Loucy (cell line): ENCODE measurements around the gene CNTFR.

ENCODE experiments used
- H2AFZ ChIP-seq: fragments of 200-600 bp; sonication (generic); 2 replicates; pipeline ENCODE4 v1.6.0; 2016; ENCODE audit warnings: antibody characterized with exemption, mild to moderate bottlenecking, low read length, moderate library complexity
- H3F3A ChIP-seq: fragments of 200-600 bp; 2 replicates; pipeline ENCODE4 v1.6.0; 2016; ENCODE audit warnings: antibody characterized with exemption, low read depth, mild to moderate bottlenecking
- H3K27me3 ChIP-seq: fragments of 200-600 bp; sonication (generic); 2 replicates; pipeline ENCODE4 v1.6.1; 2014; ENCODE audit warnings: low read length, mild to moderate bottlenecking; ENCODE audit not compliant: insufficient read depth, poor library complexity, severe bottlenecking
- H3K36me3 ChIP-seq: fragments of 200-600 bp; sonication (generic); 2 replicates; pipeline ENCODE4 v1.6.1; 2016; ENCODE audit warnings: low read length; ENCODE audit not compliant: insufficient read depth
- H3K4me1 ChIP-seq: fragments of 200-600 bp; sonication (generic); 2 replicates; pipeline ENCODE4 v1.5.1; 2014; ENCODE audit warnings: low read length, mild to moderate bottlenecking; ENCODE audit not compliant: insufficient read depth, poor library complexity, severe bottlenecking
- H3K4me2 ChIP-seq: fragments of 200-600 bp; sonication (generic); 2 replicates; pipeline ENCODE4 v1.6.0; 2014; ENCODE audit warnings: antibody characterized with exemption, low read length, low read depth, mild to moderate bottlenecking; ENCODE audit not compliant: poor library complexity, severe bottlenecking
- H3K4me3 ChIP-seq: fragments of 200-600 bp; sonication (generic); 2 replicates; pipeline ENCODE4 v1.5.1; 2014; ENCODE audit warnings: low read length, mild to moderate bottlenecking, mixed read lengths; ENCODE audit not compliant: poor library complexity, severe bottlenecking
- H3K79me2 ChIP-seq: fragments of 200-600 bp; sonication (generic); 2 replicates; pipeline ENCODE4 v1.6.1; 2014; ENCODE audit warnings: low read length; ENCODE audit not compliant: insufficient read depth
- H3K9ac ChIP-seq: fragments of 200-600 bp; sonication (generic); 2 replicates; pipeline ENCODE4 v1.6.0; 2014; ENCODE audit warnings: mild to moderate bottlenecking, low read depth, low read length, moderate library complexity; ENCODE audit not compliant: poor library complexity, severe bottlenecking
- H3K9me2 ChIP-seq: fragments of 200-600 bp; sonication (generic); replicated peaks from 2 replicates; pipeline ENCODE4 v1.6.1; 2016; ENCODE audit warnings: low read depth, low read length, mixed read lengths
- H3K9me3 ChIP-seq: fragments of 200-600 bp; sonication (generic); 2 replicates; pipeline ENCODE4 v1.6.1; 2014; ENCODE audit warnings: mild to moderate bottlenecking, antibody characterized with exemption, low read length, low read depth; ENCODE audit not compliant: insufficient read depth
- H4K20me1 ChIP-seq: fragments of 200-600 bp; sonication (generic); 2 replicates; pipeline ENCODE4 v1.6.0; 2014; ENCODE audit warnings: antibody characterized with exemption, low read length, mild to moderate bottlenecking; ENCODE audit not compliant: insufficient read depth, poor library complexity, severe bottlenecking
- EZH2phosphoT487 ChIP-seq: fragments of 200-600 bp; IDR thresholded peaks from 2 replicates; pipeline ENCODE4 v1.6.1; 2018; ENCODE audit warnings: antibody characterized with exemption, mild to moderate bottlenecking, moderate library complexity, borderline replicate concordance
- TF ChIP-seq, protein P1 (sequence below): fragments of 200-600 bp; sonication (generic); conservative IDR thresholded peaks from 2 replicates; pipeline ENCODE4 v1.5.1; 2014; ENCODE audit warnings: mild to moderate bottlenecking, antibody characterized with exemption, low read length

CNTFR gene

DNA sequence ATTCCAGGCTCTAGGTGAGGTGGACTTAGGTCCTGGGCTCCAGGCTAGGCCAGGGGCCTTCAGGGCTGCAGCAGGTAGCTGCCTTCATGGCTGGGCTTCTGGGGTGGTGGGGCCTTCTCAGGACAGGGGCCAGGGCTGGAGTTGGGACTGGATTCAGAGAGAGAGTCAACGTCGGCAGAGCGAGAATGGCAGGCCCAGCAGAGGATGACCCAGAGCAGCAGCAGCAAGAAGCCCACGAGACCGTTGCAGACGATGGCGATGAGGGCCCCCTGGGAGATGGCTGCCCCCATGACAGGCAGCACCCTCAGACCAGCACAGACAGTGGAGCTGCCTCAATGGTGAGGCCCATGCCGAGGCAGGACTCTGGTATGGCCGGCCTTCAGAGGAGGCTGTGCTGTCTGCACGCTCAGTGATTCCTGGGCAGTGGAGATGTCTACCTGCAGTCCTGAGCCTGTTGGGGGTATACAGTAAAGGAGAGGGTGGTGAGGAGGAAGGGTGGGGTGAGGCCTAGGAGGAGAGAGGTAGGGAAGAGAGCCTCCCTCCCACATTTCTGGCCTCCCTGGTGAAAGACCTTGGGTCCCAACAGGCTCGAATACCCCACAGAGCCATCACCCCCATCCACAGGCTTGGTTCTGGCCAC, 68.0 kb downstream of the CNTFR start:
- H3K36me3 ChIP-seq: no peaks in the 10 kb centered on the region
- no peaks in the 10 kb centered on the region for H3K9me2 ChIP-seq
- no peaks in the 10 kb centered on the region for H3K27me3 ChIP-seq
- H3K4me2 ChIP-seq: no peak overlapping the region
- H3K9me3 ChIP-seq: no peaks in the 10 kb centered on the region
- H4K20me1 ChIP-seq: no peaks in the 10 kb centered on the region
- no peak overlapping the region for H3K9ac ChIP-seq
- H3K79me2 ChIP-seq: no peaks in the 10 kb centered on the region
- H3K4me1 ChIP-seq: peaks cover 9% of the 10 kb centered on the region
- no peak overlapping the region for H2AFZ ChIP-seq
- no peak for TF ChIP-seq EZH2phosphoT487
- TF ChIP-seq, protein P1, sequence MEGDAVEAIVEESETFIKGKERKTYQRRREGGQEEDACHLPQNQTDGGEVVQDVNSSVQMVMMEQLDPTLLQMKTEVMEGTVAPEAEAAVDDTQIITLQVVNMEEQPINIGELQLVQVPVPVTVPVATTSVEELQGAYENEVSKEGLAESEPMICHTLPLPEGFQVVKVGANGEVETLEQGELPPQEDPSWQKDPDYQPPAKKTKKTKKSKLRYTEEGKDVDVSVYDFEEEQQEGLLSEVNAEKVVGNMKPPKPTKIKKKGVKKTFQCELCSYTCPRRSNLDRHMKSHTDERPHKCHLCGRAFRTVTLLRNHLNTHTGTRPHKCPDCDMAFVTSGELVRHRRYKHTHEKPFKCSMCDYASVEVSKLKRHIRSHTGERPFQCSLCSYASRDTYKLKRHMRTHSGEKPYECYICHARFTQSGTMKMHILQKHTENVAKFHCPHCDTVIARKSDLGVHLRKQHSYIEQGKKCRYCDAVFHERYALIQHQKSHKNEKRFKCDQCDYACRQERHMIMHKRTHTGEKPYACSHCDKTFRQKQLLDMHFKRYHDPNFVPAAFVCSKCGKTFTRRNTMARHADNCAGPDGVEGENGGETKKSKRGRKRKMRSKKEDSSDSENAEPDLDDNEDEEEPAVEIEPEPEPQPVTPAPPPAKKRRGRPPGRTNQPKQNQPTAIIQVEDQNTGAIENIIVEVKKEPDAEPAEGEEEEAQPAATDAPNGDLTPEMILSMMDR: no peak
- no peaks in the 10 kb centered on the region for H3F3A ChIP-seq
- no peak overlapping the region for H3K4me3 ChIP-seq

DNA sequence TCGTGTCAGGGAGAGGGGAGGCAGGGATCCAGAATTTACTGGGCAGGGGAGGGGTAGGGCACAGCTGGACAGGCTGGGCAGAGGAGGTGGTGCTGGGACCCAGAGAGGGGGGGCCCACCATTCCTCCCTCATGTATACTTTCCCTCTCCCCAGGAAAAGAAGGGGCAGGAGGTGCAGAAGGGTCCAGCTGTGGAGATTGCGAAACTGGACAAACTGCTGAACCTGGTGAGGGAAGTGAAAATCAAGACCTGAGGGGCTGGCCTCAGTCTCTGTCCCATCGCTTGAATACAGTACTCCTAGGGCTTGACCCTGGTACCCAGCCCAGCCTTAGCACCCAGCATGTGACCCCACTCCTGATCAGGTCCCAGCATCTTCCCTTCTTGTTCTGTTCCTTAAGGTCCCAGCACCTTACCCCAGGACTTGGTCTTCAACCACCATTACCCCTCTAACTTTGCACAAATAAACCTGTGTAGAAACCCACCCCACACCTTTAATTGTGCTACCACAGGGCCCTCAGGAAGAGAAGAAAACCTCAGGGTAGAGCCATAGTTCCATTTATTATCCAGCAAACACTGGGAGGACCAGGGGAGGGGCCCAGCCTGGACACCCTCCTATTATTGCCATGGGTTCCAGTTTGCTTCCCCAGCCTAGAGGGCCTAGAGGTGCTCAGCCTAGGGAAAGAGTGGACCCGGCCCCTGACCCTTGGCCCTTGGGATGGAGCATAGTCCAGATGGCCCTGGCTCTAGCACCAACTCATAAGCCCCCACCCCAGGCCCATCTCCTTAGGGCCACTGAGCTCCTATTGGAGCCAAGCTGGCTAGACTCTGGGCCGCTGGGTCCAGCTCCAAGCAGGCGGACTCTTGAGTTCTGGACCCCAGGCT, 68.8 kb downstream of the CNTFR start:
- Histone ChIP-seq H3K4me3 (no peak overlapping the region), H4K20me1 (no peaks in the 10 kb centered on the region), H3K4me2 (no peak overlapping the region), H3K27me3 (no peaks in the 10 kb centered on the region), H3K79me2 (no peaks in the 10 kb centered on the region), H3F3A (no peaks in the 10 kb centered on the region), H2AFZ (no peak overlapping the region), H3K4me1 (peaks cover 9% of the 10 kb centered on the region), H3K9me3 (no peaks in the 10 kb centered on the region), H3K36me3 (no peaks in the 10 kb centered on the region), H3K9ac (no peak overlapping the region), H3K9me2 (no peaks in the 10 kb centered on the region)
- TF ChIP-seq EZH2phosphoT487: no peak
- TF ChIP-seq, protein P1: no peak

DNA sequence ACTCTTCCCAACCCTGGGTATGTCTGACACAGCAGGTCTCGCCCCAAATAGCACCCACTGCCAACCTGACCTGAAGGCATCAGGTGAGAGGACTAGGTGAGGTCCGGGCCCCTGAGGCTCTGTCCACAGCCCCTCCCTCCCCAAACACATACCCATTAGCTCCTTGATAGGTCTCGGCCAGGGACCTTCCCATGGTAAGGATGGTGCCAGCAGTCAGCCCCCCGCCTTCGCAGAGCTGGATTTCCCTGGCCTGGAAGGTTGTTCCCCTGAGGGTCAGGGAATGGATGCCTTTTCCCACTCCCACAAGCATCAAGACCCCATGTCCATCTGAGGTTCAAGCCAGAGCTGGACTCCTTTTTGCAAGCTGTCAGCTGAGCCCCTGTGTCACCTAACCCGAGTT, 69.4 kb downstream of the CNTFR start:
- H3K4me1 ChIP-seq: peaks cover 9% of the 10 kb centered on the region
- H3K79me2 ChIP-seq: no peaks in the 10 kb centered on the region
- no peak overlapping the region for H3K4me2 ChIP-seq
- no peaks in the 10 kb centered on the region for H3K27me3 ChIP-seq
- H3K9me3 ChIP-seq: no peaks in the 10 kb centered on the region
- no peaks in the 10 kb centered on the region for H4K20me1 ChIP-seq
- no peaks in the 10 kb centered on the region for H3K36me3 ChIP-seq
- TF ChIP-seq EZH2phosphoT487: no peak
- TF ChIP-seq, protein P1: no peak
- no peaks in the 10 kb centered on the region for H3K9me2 ChIP-seq
- no peak overlapping the region for H3K9ac ChIP-seq
- H2AFZ ChIP-seq: no peak overlapping the region
- no peak overlapping the region for H3K4me3 ChIP-seq
- H3F3A ChIP-seq: no peaks in the 10 kb centered on the region
